ENCODE data around the gene MS4A8.
"Not testable (repeated sequence)": the region's sequence is repeated elsewhere in the genome, so short reads cannot be mapped to it uniquely, and the experiment has no call there.

The MS4A8 gene

DNA sequence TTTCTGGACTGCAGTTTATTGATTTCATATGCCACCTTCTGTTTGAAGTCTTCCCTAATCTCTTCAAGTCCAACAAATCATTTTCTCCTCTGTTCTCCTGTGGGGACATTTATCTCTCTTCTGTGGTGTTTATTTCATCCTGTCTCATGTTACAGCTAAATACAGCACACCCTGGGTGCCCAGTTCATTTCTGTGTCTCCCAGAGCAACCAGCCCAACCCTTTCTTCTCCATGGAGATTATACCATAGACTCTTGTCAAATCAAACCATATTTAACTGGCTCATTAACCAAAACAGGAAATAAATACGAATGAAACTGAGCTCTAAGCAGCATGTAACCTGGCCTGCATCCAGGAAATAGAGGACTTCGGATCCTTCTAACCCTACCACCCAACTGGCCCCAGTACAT is at the start of gene MS4A8:
MS4A8 (plus strand) TSS at position 329 of the 408 bp plus-strand sequence. CDS start 1,249 bp downstream, outside the sequence.
- no peak for DNase-seq

DNA sequence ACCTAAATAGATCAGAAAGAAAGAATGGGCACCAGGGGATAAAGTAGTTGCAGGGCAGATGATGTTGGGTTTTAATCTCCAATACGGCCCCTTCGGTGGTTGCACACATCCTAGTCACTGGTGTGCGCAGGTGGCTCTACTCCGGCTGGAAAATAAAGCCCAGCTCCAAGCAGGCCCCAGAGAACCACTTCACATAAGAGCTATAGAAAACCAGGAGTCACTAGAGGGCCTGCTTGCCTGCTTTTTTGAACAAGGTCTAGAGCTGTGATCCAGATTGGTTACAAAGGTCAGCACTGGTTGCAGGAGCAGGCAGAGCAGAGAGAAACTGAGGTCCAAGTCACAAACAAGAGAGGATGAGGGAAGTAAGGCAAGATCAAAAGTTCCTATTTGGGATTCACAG is 41.5 kb upstream of the MS4A8 start:
- DNase-seq, result no peak

GRCh38 chr11:60658409-60658808 is 41.0 kb upstream of the MS4A8 start:
- no peak for DNase-seq

- DNase-seq, result no peak
Measured at GRCh38 chr11:60672255-60672654, 27.2 kb upstream of the MS4A8 start.

DNA sequence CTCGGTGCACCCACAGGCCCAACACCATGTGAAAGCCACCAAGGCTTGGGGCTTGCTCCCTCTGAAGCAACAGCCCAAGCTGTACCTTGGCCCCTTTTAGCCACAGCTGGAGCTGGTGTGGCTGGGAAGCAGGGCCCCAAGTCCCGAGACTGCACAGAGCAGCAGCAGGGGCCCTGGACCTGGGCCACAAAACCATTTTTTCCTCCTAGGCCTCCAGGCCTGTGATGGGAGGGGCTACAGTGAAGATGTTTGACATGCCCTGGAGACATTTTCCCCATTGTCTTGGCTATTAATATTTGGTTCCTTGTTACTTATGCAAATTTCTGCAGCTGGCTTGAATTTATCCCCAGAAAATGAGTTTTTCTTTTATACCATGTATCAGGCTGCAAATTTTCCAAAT is 21.2 kb upstream of the MS4A8 start:
- not testable (repeated sequence) for DNase-seq

- no peak for DNase-seq
Measured at GRCh38 chr11:60679879-60680278, 19.5 kb upstream of the MS4A8 start.

DNA sequence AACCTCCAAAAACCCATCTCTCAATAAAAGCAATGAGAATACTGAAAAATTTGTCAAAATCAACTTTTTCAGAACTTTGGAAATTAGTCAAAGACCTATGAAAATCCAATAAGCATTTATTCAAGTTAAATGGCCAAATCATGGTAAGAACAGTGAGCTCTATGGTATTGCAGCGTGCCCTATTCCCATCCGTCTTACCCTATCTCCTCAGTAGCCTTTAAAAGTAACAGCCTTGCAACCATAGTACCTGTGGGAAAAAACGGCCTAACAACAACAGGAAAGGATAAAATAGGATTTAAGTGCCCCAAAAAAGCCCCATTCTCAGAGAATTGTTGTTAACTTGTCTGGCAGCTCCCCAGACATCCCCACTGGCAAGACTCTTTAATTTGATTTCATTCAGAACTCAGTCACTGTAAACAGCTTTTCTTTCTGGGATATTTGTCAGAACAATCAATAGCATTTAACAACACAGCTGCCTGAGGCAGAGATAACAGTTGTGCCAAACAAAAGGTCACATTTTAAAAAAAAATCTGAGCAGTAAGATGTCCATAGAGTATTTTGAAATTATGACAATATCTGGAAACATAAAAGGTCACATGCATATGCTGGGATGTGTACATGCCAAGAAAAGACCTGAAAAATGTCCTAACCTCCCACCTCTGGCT is 18.8 kb upstream of the MS4A8 start:
- DNase-seq, result no peak

DNA sequence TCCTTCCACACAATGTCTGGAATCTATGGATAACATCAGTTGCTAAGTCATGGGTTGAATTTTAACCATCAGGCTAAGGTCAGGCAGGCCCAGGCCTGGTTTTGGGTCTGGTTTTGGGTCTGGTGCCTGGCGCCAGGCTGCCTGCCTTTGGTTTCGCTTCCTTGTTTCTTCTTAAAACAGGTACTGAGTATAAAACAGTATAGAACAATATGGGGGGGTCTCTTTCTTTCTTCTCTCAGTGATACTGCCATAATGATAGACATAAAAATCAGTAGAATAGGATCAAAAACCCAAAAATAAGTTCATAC is 14.9 kb upstream of the MS4A8 start:
- DNase-seq, result not testable (repeated sequence)

- DNase-seq, result no peak
Measured at GRCh38 chr11:60691661-60692060, 7.8 kb upstream of the MS4A8 start.

- no peak for DNase-seq
Measured at GRCh38 chr11:60699936-60700335, 524 bp downstream of the MS4A8 start.

DNA sequence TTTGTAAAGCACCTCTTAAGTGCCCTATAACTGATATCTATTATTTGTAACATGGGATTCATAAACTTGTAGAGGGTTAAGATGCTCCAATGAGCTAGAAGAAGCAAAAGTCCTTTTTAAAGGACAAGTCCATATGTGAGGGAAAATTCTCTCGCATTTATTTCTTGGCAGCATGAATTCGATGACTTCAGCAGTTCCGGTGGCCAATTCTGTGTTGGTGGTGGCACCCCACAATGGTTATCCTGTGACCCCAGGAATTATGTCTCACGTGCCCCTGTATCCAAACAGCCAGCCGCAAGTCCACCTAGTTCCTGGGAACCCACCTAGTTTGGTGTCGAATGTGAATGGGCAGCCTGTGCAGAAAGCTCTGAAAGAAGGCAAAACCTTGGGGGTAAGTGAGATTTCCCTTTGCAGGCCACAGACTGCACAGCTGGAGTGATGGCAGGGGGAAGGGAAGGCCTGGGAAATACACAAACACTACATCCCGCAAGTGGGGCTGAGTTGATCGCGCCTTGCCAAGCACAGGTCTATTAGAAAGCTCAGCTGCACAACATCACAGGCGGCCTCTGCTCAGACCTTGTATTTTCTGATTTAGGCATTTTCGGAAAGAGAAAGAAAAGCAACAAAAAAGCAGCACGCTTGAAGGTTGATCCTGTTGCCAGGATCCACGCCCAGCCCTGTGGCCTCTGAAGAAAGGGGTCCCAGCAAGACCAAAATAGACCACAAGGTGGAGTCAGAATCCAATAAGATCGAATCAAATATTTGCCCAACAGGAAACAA is 1.5 kb downstream of the MS4A8 start:
- no peak for DNase-seq

DNA sequence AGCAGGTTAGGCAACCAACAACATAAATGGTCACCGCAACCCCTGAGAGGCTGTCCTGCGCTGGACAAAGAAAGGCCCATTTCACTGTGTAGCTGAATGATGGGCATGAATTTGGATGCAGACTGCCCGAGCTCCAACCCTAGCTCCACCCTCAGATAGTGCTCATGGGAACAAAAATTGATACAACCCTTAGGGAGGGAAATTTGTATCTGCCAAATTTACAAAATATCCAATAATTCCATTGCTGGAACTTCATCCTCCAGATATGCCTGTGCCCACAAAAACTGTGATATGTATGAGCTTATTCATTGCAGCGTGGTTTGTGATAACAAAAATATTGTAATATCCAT is 2.0 kb downstream of the MS4A8 start:
- no peak for DNase-seq

DNA sequence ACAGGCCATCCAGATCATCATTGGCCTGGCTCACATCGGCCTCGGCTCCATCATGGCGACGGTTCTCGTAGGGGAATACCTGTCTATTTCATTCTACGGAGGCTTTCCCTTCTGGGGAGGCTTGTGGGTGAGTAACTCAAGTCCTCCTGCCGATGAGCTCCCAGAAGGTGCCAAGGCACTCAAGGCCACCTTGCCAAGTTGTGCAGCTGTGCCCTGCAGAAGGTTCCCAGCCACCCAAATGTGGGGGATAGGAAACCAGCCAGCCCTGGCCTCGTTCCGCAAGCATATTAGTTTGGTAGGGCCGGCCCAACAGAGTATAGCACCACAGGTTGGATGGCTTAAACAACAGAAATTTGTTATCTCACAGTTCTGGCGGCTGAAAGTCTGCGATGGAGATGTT is 4.0 kb downstream of the MS4A8 start:
- DNase-seq, result no peak

- no peak for DNase-seq
Measured at GRCh38 chr11:60705895-60706294, 6.5 kb downstream of the MS4A8 start.

DNA sequence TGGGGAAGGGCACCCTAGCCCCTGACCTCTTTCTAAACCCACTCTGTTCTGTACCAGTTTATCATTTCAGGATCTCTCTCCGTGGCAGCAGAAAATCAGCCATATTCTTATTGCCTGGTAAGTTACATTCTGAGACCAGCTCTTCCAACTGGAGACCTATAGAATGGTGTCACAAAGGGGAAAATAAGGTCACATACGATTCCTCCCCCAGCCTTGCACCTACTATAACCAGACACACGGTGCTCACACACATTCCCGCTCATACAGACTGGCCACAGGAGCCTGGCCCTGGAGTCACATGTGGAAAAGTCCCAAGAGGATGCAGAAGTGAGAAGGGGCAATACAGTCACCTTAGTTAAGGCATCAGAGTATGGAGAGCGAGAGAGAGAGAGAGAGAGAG is 7.5 kb downstream of the MS4A8 start:
- DNase-seq, result no peak

GRCh38 chr11:60710482-60710881 is 11.1 kb downstream of the MS4A8 start:
- no peak for DNase-seq

DNA sequence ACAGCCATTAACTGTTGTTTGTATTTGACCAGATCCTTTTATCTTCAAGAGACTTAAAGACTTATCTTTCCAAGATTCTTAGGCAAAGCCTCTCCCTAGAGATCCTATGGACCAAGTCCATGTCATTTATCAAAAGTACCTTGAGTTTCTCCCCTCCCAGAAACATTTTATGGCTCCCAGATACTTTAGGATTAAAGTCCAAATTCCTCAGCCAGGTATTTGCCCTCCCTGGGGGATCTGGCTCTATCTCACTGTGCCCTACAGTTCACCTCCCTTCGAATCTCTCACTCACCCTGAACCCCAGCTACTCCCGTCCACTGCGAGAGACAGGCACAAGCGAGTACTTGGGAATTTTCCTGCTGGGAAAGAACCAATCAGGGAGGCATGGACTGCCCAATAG is 11.9 kb downstream of the MS4A8 start:
- no peak for DNase-seq

GRCh38 chr11:60713423-60713822 is 14.0 kb downstream of the MS4A8 start:
- not testable (repeated sequence) for DNase-seq

DNA sequence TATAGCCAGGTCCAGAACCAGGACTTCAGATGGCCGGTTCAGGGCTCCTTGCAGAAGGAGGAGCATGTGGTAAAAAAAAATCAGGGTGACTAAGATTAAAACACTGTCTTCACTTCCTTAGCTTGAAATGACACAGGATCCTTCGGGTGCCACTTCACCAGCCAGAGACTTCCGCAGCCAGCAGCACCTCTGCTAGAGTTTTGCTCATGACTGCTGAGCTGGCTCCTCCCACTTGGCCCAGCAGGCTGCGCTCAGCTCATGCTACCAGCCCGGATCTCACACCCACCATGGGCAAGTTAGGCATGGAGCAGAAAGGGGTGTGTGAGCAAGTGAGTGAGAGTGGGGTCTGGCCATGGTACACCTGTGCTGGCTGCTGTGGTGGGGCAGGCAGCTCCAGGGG is 18.5 kb downstream of the MS4A8 start:
- DNase-seq, result no peak

DNA sequence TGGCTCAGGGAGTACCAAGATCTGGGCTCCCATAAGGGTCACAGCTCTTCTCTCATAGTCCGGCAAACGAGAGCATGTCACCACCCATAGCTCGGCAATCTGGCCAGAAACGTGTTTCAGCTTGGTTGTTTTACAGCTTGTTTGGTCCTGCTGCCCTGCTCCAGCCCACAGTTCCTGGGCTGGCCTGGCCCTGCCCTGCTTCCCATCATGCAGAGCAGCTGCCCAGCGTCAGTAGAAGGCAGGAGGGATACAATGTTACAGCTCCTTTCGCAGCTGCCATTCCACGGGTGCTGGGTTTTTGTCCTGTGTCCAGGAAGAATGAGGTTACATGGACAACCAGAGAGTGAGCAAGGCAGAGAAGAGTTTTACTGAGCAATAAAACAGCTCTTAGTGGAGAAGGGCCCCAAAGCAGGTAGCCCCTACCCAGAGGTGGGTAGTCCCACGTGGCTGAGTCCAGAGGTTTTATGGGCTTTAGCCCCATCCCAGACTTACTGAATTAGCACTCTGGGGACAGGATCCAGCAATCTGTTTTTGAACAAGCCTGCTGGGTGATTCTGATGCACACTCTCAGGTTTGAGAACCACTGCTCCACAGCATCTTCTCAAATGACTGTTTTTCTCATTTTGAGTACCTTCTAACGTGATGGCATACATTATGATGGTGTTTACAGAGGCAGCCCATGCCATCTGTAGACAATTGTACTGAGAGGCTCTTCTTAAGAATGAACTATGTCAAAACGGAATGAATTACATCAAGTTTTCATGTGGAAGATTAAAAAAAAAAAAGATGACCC is 19.3 kb downstream of the MS4A8 start:
- DNase-seq, result no peak

GRCh38 chr11:60719391-60719790 is 20.0 kb downstream of the MS4A8 start:
- DNase-seq, result no peak

GRCh38 chr11:60720460-60720859 is 21.0 kb downstream of the MS4A8 start:
- DNase-seq, result no peak

GRCh38 chr11:60724420-60724819 is 25.0 kb downstream of the MS4A8 start, which contains the start of gene MS4A18:
TSS of gene MS4A18 (plus strand) at chr11:60724720.
- DNase-seq, result no peak

GRCh38 chr11:60725592-60725991 is 26.2 kb downstream of the MS4A8 start:
- no peak for DNase-seq

Measured in stimulated activated CD4-positive, alpha-beta T cell treated with anti-CD3 and anti-CD28 coated beads, Interleukin-15, amount 100 ng/mL, for 24 hours (primary cell).